GM12872 (cell line): Measurements from ENCODE around the gene MCF2L.

ENCODE experiments used
- TF ChIP-seq, protein P1 (sequence below): IDR thresholded peaks from 3 replicates; pipeline ENCODE4 v1.5.1; 2011; ENCODE audit warnings: low read depth, mild to moderate bottlenecking, low read length, moderate library complexity; ENCODE audit not compliant: insufficient read depth

MCF2L gene

GRCh38 chr13:113116206-113116800, 147.3 kb downstream of the MCF2L start:
- TF ChIP-seq, protein P1, sequence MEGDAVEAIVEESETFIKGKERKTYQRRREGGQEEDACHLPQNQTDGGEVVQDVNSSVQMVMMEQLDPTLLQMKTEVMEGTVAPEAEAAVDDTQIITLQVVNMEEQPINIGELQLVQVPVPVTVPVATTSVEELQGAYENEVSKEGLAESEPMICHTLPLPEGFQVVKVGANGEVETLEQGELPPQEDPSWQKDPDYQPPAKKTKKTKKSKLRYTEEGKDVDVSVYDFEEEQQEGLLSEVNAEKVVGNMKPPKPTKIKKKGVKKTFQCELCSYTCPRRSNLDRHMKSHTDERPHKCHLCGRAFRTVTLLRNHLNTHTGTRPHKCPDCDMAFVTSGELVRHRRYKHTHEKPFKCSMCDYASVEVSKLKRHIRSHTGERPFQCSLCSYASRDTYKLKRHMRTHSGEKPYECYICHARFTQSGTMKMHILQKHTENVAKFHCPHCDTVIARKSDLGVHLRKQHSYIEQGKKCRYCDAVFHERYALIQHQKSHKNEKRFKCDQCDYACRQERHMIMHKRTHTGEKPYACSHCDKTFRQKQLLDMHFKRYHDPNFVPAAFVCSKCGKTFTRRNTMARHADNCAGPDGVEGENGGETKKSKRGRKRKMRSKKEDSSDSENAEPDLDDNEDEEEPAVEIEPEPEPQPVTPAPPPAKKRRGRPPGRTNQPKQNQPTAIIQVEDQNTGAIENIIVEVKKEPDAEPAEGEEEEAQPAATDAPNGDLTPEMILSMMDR: no peak

GRCh38 chr13:113116871-113117271, 147.9 kb downstream of the MCF2L start:
- TF ChIP-seq, protein P1: no peak

DNA sequence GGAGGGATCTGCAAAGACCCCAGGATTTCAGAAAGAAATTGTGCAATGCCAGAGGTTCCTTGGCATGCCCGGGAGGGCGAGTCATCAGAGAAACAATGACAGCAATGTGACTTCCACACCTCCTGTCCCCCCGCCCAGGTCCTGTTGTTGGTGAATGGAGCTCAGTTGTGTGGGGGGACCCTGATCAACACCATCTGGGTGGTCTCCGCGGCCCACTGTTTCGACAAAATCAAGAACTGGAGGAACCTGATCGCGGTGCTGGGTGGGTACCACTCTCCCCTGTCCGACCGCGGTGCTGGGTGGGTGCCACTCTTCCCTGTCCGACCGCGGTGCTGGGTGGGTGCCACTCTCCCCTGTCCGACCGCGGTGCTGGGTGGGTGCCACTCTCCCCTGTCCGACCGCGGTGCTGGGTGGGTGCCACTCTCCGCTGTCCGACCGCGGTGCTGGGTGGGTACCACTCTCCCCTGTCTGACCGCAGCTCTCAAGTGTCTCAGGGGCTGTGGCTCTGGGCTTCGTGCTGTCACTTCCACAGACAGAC, 148.4 kb downstream of the MCF2L start:
- TF ChIP-seq, protein P1: no peak

GRCh38 chr13:113117911-113118260, 148.9 kb downstream of the MCF2L start:
- TF ChIP-seq, protein P1: no peak

DNA sequence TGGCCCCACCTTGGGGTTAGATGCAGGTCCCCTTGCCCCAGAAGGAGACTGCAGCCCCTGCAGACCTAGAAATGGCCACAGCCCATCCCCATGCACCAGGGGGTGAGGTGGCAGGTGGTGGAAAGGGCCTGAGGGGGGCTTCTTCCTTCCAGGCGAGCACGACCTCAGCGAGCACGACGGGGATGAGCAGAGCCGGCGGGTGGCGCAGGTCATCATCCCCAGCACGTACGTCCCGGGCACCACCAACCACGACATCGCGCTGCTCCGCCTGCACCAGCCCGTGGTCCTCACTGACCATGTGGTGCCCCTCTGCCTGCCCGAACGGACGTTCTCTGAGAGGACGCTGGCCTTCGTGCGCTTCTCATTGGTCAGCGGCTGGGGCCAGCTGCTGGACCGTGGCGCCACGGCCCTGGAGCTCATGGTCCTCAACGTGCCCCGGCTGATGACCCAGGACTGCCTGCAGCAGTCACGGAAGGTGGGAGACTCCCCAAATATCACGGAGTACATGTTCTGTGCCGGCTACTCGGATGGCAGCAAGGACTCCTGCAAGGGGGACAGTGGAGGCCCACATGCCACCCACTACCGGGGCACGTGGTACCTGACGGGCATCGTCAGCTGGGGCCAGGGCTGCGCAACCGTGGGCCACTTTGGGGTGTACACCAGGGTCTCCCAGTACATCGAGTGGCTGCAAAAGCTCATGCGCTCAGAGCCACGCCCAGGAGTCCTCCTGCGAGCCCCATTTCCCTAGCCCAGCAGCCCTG, 149.4 kb downstream of the MCF2L start:
- TF ChIP-seq, protein P1: no peak

GRCh38 chr13:113119166-113119821, 150.3 kb downstream of the MCF2L start:
- TF ChIP-seq, protein P1: no peak

DNA sequence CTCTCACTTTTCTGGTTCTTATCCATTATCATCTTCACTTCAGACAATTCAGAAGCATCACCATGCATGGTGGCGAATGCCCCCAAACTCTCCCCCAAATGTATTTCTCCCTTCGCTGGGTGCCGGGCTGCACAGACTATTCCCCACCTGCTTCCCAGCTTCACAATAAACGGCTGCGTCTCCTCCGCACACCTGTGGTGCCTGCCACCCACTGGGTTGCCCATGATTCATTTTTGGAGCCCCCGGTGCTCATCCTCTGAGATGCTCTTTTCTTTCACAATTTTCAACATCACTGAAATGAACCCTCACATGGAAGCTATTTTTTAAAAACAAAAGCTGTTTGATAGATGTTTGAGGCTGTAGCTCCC, 150.8 kb downstream of the MCF2L start:
- TF ChIP-seq, protein P1: no peak
